ENCODE measurements around the gene ATP5F1D. TPM values are rescaled to one million over a fixed set of nuclear protein-coding genes. Genes with fewer than 3 reads are reported as not detected.

Gene ATP5F1D
- total RNA-seq, 2 experiments from 2014 or later, result 175 to 177 TPM

GRCh38 chr19:1271528-1272422 is 30.2 kb downstream of the ATP5F1D start:
- no peak for DNase-seq
- H3K36me3 Mint-ChIP-seq, result peaks cover 48% of the 10 kb centered on the region
- H3K27ac Mint-ChIP-seq, result peak overlapping the region; percentile 96
- H3K27me3 Mint-ChIP-seq, result peaks cover 4% of the 10 kb centered on the region
- no peaks in the 10 kb centered on the region for H3K9me3 Mint-ChIP-seq
- H3K4me3 Mint-ChIP-seq, result peak overlapping the region; percentile 96
- peaks cover 55% of the 10 kb centered on the region for H3K4me1 Mint-ChIP-seq

GRCh38 chr19:1272423-1273262 is 31.1 kb downstream of the ATP5F1D start:
- Mint-ChIP-seq H3K9me3 (no peaks in the 10 kb centered on the region), H3K27me3 (peaks cover 4% of the 10 kb centered on the region), H3K4me3 (peak overlapping the region; percentile 52), H3K36me3 (peaks cover 53% of the 10 kb centered on the region), H3K27ac (peak overlapping the region; percentile 77), H3K4me1 (peaks cover 52% of the 10 kb centered on the region)
- no peak for DNase-seq

GRCh38 chr19:1273263-1274041 is 31.9 kb downstream of the ATP5F1D start:
- no peak for DNase-seq
- H3K27me3 Mint-ChIP-seq, result peaks cover 4% of the 10 kb centered on the region
- H3K27ac Mint-ChIP-seq, result peak overlapping the region; percentile 77
- H3K4me1 Mint-ChIP-seq, result peaks cover 46% of the 10 kb centered on the region
- no peaks in the 10 kb centered on the region for H3K9me3 Mint-ChIP-seq
- peak overlapping the region; percentile 62 for H3K4me3 Mint-ChIP-seq
- peaks cover 59% of the 10 kb centered on the region for H3K36me3 Mint-ChIP-seq

- Mint-ChIP-seq H3K27ac (peak overlapping the region; percentile 73), H3K4me1 (peaks cover 42% of the 10 kb centered on the region), H3K4me3 (peak overlapping the region; percentile 80), H3K36me3 (peaks cover 60% of the 10 kb centered on the region), H3K9me3 (no peaks in the 10 kb centered on the region), H3K27me3 (peaks cover 4% of the 10 kb centered on the region)
- no peak for DNase-seq
These were observed 32.7 kb downstream of the ATP5F1D start for GRCh38 chr19:1274081-1274851.

GRCh38 chr19:1274852-1275259 is 33.3 kb downstream of the ATP5F1D start:
- H3K27me3 Mint-ChIP-seq, result peaks cover 4% of the 10 kb centered on the region
- H3K4me1 Mint-ChIP-seq, result peaks cover 45% of the 10 kb centered on the region
- H3K9me3 Mint-ChIP-seq, result no peaks in the 10 kb centered on the region
- DNase-seq, result no peak
- H3K36me3 Mint-ChIP-seq, result peaks cover 64% of the 10 kb centered on the region
- peak overlapping the region; percentile 69 for H3K27ac Mint-ChIP-seq
- H3K4me3 Mint-ChIP-seq, result peak overlapping the region; percentile 80

- Mint-ChIP-seq H3K36me3 (peaks cover 61% of the 10 kb centered on the region), H3K4me1 (peaks cover 43% of the 10 kb centered on the region)
These were observed 33.9 kb downstream of the ATP5F1D start, which contains the start of gene FAM174C for GRCh38 chr19:1275260-1275975. TSS of gene FAM174C (plus strand) at chr19:1275530. CDS start at chr19:1275550, 20 bp downstream.

GRCh38 chr19:1275976-1276627 is 34.6 kb downstream of the ATP5F1D start:
- H3K27ac Mint-ChIP-seq, result peak overlapping the region; percentile 97
- H3K36me3 Mint-ChIP-seq, result peaks cover 55% of the 10 kb centered on the region
- no peaks in the 10 kb centered on the region for H3K27me3 Mint-ChIP-seq
- DNase-seq, result no peak
- peaks cover 36% of the 10 kb centered on the region for H3K4me1 Mint-ChIP-seq
- peak overlapping the region; percentile 91 for H3K4me3 Mint-ChIP-seq
- H3K9me3 Mint-ChIP-seq, result no peaks in the 10 kb centered on the region

More at GRCh38 chr19:1275260-1275975, 33.9 kb downstream of the ATP5F1D start, which contains the start of gene FAM174C:
- H3K4me3 Mint-ChIP-seq, result peak within 1 kb of the TSS; percentile 91
- H3K27ac Mint-ChIP-seq, result peak within 1 kb of the TSS; percentile 97
- H3K9me3 Mint-ChIP-seq, result no peaks in the 10 kb centered on the region
- DNase-seq, result peak; percentile 97
- no peaks in the 10 kb centered on the region for H3K27me3 Mint-ChIP-seq

- peak; percentile 53 for DNase-seq
- Mint-ChIP-seq H3K27ac (peak overlapping the region; percentile 97), H3K9me3 (no peaks in the 10 kb centered on the region), H3K4me1 (peaks cover 31% of the 10 kb centered on the region), H3K27me3 (peaks cover under 1% of the 10 kb centered on the region), H3K36me3 (peaks cover 51% of the 10 kb centered on the region), H3K4me3 (peak overlapping the region; percentile 91)
These were observed 35.1 kb downstream of the ATP5F1D start for GRCh38 chr19:1276628-1277022.

GRCh38 chr19:1277061-1277460 is 35.5 kb downstream of the ATP5F1D start:
- H3K36me3 Mint-ChIP-seq, result peaks cover 50% of the 10 kb centered on the region
- peak overlapping the region; percentile 97 for H3K27ac Mint-ChIP-seq
- peaks cover 27% of the 10 kb centered on the region for H3K4me1 Mint-ChIP-seq
- DNase-seq, result no peak
- peak overlapping the region; percentile 91 for H3K4me3 Mint-ChIP-seq
- H3K27me3 Mint-ChIP-seq, result peaks cover 4% of the 10 kb centered on the region
- no peaks in the 10 kb centered on the region for H3K9me3 Mint-ChIP-seq

GRCh38 chr19:1278074-1278473 is 36.5 kb downstream of the ATP5F1D start:
- Mint-ChIP-seq H3K9me3 (no peaks in the 10 kb centered on the region), H3K36me3 (peaks cover 41% of the 10 kb centered on the region), H3K27me3 (peaks cover 4% of the 10 kb centered on the region), H3K4me1 (peaks cover 18% of the 10 kb centered on the region), H3K4me3 (no peak overlapping the region), H3K27ac (peak overlapping the region; percentile 45)
- no peak for DNase-seq

GRCh38 chr19:1278713-1279660 is 37.4 kb downstream of the ATP5F1D start:
- H3K27ac Mint-ChIP-seq, result no peak overlapping the region
- no peaks in the 10 kb centered on the region for H3K9me3 Mint-ChIP-seq
- peaks cover 9% of the 10 kb centered on the region for H3K27me3 Mint-ChIP-seq
- H3K4me3 Mint-ChIP-seq, result no peak overlapping the region
- peaks cover 12% of the 10 kb centered on the region for H3K4me1 Mint-ChIP-seq
- H3K36me3 Mint-ChIP-seq, result peaks cover 36% of the 10 kb centered on the region
- DNase-seq, result no peak

GRCh38 chr19:1279782-1280341 is 38.3 kb downstream of the ATP5F1D start:
- H3K9me3 Mint-ChIP-seq, result no peaks in the 10 kb centered on the region
- no peak overlapping the region for H3K27ac Mint-ChIP-seq
- peak; percentile 83 for DNase-seq
- peaks cover 31% of the 10 kb centered on the region for H3K36me3 Mint-ChIP-seq
- peaks cover 18% of the 10 kb centered on the region for H3K27me3 Mint-ChIP-seq
- no peak overlapping the region for H3K4me3 Mint-ChIP-seq
- H3K4me1 Mint-ChIP-seq, result peaks cover 10% of the 10 kb centered on the region

Measured in activated naive CD8-positive, alpha-beta T cell treated with anti-CD3 and anti-CD28 coated beads for 36 hours (primary cell).